Peyer's patch (tissue), 4 donors: ENCODE data around the gene CD248. TPM values are rescaled to one million over a fixed set of nuclear protein-coding genes. Genes with fewer than 3 reads are reported as not detected.

Source experiments
- DNase-seq, 3 donors: peaks; one replicate each; pipeline ENCODE4 v3.0.0-alpha.2; 2017 to 2019
- H3K27ac ChIP-seq, 4 donors: fragments of 200-600 bp; sonication (generic); one replicate each; pipeline ENCODE4 v1.5.1; 2016 to 2019
- H3K27me3 ChIP-seq, 2 donors: fragments of 200-600 bp; sonication (generic); one replicate each; pipeline ENCODE4 v1.5.1; 2019
- H3K36me3 ChIP-seq, 3 donors: fragments of 200-600 bp; sonication (generic); one replicate each; pipeline ENCODE4 v1.5.1; 2016 to 2019
- H3K4me1 ChIP-seq, 4 donors: fragments of 200-600 bp; sonication (generic); one replicate each; pipeline ENCODE4 v1.5.1; 2016 to 2019
- H3K4me3 ChIP-seq, 4 donors: fragments of 200-600 bp; sonication (generic); 1 replicate in 3 of 4; 2 replicates in 1 of 4; pipeline ENCODE4 v1.5.1; 2016 to 2019; ENCODE audit warnings: mild to moderate bottlenecking in 1 of 4
- H3K9me3 ChIP-seq, 4 donors: fragments of 200-600 bp; sonication (generic); one replicate each; pipeline ENCODE4 v1.5.1; 2016 to 2019; ENCODE audit warnings: mild to moderate bottlenecking in 1 of 4
- POLR2A ChIP-seq, 2 donors: fragments of 450-650 bp; IDR thresholded peaks; one replicate each; pipeline ENCODE4 v1.5.1; 2017; ENCODE audit warnings: antibody characterized with exemption in 2 of 2, mild to moderate bottlenecking in 2 of 2, moderate library complexity in 2 of 2
- total RNA-seq, 4 donors: library from RNA; depleted of rRNA; stranded (reverse); fragments of >200 nt; gene quantifications; one replicate each; pipeline ENCODE4 v1.1.0, GENCODE V29; 2016
- TF ChIP-seq, protein P1 (sequence below), 6 experiments: fragments of 450-650 bp in 4 of 6; fragments of 200-600 bp in 2 of 6; sonication (generic) in 1 of 6; IDR thresholded peaks; one replicate each; pipeline ENCODE4 v1.5.1; 2017 to 2019; ENCODE audit warnings: antibody characterized with exemption in 6 of 6, mild to moderate bottlenecking in 3 of 6, moderate library complexity in 1 of 6

The CD248 gene
- total RNA-seq, 4 donors from 2014 or later, result 2.9 to 44.6 (median 12.0) TPM

GRCh38 chr11:66333220-66333877 lies 16.5 kb upstream of the CD248 start:
- Histone ChIP-seq H3K4me3 (no peak overlapping the region), H3K9me3 (no peaks in the 10 kb centered on the region), H3K27me3 (no peaks in the 10 kb centered on the region), H3K4me1 (peaks cover 5 to 35% (median 19%) of the 10 kb centered on the region in 4 donors), H3K27ac (no peak overlapping the region), H3K36me3 (peaks cover 0 to 38% (median 0%) of the 10 kb centered on the region in 3 donors)
- no peak for TF ChIP-seq POLR2A (IDR thresholded peaks at IDR 0.05)
- TF ChIP-seq, protein P1, sequence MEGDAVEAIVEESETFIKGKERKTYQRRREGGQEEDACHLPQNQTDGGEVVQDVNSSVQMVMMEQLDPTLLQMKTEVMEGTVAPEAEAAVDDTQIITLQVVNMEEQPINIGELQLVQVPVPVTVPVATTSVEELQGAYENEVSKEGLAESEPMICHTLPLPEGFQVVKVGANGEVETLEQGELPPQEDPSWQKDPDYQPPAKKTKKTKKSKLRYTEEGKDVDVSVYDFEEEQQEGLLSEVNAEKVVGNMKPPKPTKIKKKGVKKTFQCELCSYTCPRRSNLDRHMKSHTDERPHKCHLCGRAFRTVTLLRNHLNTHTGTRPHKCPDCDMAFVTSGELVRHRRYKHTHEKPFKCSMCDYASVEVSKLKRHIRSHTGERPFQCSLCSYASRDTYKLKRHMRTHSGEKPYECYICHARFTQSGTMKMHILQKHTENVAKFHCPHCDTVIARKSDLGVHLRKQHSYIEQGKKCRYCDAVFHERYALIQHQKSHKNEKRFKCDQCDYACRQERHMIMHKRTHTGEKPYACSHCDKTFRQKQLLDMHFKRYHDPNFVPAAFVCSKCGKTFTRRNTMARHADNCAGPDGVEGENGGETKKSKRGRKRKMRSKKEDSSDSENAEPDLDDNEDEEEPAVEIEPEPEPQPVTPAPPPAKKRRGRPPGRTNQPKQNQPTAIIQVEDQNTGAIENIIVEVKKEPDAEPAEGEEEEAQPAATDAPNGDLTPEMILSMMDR (IDR thresholded peaks at IDR 0.05), result no peak
- no peak for DNase-seq

- H3K9me3 ChIP-seq, result no peaks in the 10 kb centered on the region
- H3K4me3 ChIP-seq, result no peak overlapping the region
- no peak for TF ChIP-seq POLR2A (IDR thresholded peaks at IDR 0.05)
- TF ChIP-seq, protein P1 (IDR thresholded peaks at IDR 0.05), result no peak
- H3K27ac ChIP-seq, result no peak overlapping the region
- no peak for DNase-seq
- H3K4me1 ChIP-seq, result peaks cover 9 to 43% (median 19%) of the 10 kb centered on the region in 4 donors
- peaks cover 0 to 33% (median 0%) of the 10 kb centered on the region in 3 donors for H3K36me3 ChIP-seq
- no peaks in the 10 kb centered on the region for H3K27me3 ChIP-seq
Measured at GRCh38 chr11:66332371-66333219, 15.8 kb upstream of the CD248 start.

DNA sequence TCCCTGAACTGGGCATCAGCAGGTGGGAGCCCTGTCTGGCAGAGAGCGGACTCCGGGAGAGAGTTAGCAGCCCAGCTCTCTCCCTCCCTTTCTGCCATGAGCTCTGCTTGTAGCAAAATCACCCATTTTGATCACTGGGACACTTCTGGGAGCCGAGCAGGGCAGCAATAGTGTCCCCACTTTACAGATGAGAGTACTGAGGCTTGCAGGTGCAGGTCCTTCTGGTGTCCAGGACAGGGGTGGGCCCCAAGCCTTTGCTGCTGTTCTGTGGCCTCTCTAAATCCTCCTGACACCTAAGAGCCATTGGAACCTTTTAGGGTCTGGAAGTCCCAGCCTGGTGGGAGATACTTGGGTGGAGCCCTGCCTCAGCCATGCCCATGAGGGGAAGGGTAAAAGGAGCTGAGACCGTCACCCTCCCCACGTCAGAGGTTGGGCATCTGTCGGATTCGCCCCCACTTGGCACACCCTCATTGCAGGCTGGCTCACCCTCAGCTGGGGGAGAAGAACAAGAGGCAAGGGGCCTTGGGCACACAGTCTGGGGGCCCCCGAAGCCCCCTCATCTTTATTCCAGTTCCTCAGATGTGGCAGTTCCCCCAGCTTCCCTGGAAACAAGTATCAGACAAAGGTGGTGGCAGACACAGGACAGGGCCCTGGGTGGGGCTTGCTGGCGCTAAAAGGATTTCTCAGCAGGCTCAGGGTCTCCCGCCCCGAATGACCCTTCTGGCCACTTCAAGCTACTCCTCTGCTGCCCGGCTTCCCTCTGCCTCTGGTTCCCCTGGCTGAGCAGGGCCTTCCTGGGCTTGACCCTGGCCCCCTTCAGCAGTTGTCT lies 14.9 kb upstream of the CD248 start:
- no peak for DNase-seq
- no peak overlapping the region for H3K4me3 ChIP-seq
- peaks cover 0 to 27% (median 0%) of the 10 kb centered on the region in 3 donors for H3K36me3 ChIP-seq
- peaks cover 8 to 44% (median 14%) of the 10 kb centered on the region in 4 donors for H3K4me1 ChIP-seq
- TF ChIP-seq, protein P1 (IDR thresholded peaks at IDR 0.05), result no peak
- TF ChIP-seq POLR2A (IDR thresholded peaks at IDR 0.05), result no peak
- H3K27me3 ChIP-seq, result no peaks in the 10 kb centered on the region
- no peak overlapping the region for H3K27ac ChIP-seq
- no peaks in the 10 kb centered on the region for H3K9me3 ChIP-seq

DNA sequence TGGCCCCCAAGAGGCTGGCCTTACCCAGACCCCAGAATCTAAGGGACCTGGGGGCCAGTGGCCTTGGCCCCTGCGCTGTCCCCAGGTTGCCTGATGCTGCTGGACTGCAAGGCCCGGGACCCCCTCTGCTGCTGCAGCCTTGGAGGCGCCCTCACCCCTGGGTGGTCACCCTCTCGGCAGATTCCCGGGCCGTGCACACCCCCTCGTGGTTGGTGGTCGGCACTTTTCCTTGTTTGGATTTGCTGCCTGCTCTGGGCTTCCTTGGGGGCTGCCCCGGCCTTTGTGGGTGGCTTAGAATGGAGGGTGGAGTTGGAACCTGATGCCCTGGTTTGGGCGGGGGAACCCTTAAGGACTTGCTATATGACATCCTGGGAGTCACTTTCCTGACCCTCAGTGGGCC lies 14.1 kb upstream of the CD248 start:
- Histone ChIP-seq H3K9me3 (no peaks in the 10 kb centered on the region), H3K27ac (no peak overlapping the region), H3K36me3 (peaks cover 0 to 27% (median 0%) of the 10 kb centered on the region in 3 donors), H3K4me1 (peaks cover 4 to 44% (median 7%) of the 10 kb centered on the region in 4 donors), H3K27me3 (no peaks in the 10 kb centered on the region), H3K4me3 (no peak overlapping the region)
- no peak for DNase-seq
- no peak for TF ChIP-seq POLR2A (IDR thresholded peaks at IDR 0.05)
- TF ChIP-seq, protein P1 (IDR thresholded peaks at IDR 0.05), result no peak

GRCh38 chr11:66329165-66329673 lies 12.4 kb upstream of the CD248 start:
- no peak for DNase-seq
- peak overlapping the region in 1 of 4 donors; percentile 14 for H3K27ac ChIP-seq
- TF ChIP-seq, protein P1 (IDR thresholded peaks at IDR 0.05), result no peak
- no peak for TF ChIP-seq POLR2A (IDR thresholded peaks at IDR 0.05)

More at GRCh38 chr11:66329165-66329673, 12.4 kb upstream of the CD248 start:
- peaks cover 0 to 28% (median 2%) of the 10 kb centered on the region in 4 donors for H3K4me1 ChIP-seq
- H3K36me3 ChIP-seq, result peaks cover 0 to 24% (median 0%) of the 10 kb centered on the region in 3 donors
- no peaks in the 10 kb centered on the region for H3K9me3 ChIP-seq
- no peaks in the 10 kb centered on the region for H3K27me3 ChIP-seq
- H3K4me3 ChIP-seq, result no peak overlapping the region
